HTERT RPE-1 (cell line): Measurements from ENCODE around the gene SSMEM1.
"Not testable (repeated sequence)": the region's sequence is repeated elsewhere in the genome, so short reads cannot be mapped to it uniquely, and the experiment has no call there.

Experiments
- in situ Hi-C: fragments of 300-500 bp; cut with MboI; formaldehyde crosslinking; loops from 4 replicates; pipeline ENCODE4 v1.14.3; 2020; ENCODE audit warnings: low sequenced_read_pairs

Gene SSMEM1

DNA sequence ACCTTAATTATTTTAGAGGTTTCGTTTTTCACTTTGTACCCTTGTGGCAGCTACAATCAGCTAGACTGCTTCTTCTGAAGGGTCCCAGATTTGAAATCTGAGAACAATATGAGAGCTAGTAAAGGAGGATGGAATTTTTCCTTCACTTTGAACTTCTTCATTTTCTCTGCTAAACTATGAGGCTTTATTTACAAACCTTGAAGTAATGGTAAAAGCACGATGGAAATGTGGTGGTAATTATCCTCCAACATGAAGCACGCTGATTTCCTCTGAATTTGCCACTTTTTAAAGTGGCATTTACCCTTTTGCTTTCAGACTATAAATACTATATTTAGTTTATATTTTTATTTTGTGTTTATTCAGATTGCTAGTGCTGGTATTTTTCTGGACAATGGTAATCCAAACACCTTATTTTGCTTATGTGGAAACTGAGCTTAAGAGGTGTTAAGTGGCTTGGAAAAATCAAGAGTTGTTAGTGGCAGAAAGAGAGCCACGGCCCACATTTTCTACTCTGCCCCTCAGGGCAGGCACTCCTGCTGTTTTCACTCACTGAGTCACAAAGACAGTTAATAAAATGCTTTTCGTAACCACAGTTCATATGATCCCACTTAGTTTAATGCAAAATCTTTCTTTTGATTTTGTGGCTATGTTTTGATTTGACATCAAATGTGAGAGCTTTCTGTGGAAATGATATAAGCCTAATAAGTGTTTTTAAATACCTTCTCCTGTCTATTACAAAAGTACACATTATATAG is 2.7 kb downstream of the SSMEM1 start:
- in situ Hi-C loops = no loop called here

DNA sequence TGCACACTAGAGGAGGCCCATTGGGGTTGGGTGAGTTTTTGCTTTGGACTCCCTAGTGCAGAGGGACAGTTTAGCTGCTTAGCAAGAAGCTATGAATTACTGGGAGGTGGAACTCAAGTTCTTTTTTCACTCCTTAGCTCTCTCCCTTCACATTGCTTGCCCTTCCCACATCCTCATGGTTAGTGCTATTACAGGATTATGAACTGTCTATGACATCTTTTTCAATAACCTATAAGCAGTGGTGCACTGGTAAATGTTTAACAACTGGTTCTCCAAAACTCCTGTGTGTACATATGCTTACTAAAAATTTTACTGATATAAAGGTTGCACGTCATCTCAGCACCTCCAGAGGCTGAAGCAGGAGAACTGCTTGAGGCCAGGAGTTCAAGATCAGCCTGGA is 6.2 kb downstream of the SSMEM1 start:
- in situ Hi-C loops = no loop called here

- in situ Hi-C loops = no loop called here
Observed at GRCh38 chr7:130216025-130216424, 8.4 kb downstream of the SSMEM1 start.

DNA sequence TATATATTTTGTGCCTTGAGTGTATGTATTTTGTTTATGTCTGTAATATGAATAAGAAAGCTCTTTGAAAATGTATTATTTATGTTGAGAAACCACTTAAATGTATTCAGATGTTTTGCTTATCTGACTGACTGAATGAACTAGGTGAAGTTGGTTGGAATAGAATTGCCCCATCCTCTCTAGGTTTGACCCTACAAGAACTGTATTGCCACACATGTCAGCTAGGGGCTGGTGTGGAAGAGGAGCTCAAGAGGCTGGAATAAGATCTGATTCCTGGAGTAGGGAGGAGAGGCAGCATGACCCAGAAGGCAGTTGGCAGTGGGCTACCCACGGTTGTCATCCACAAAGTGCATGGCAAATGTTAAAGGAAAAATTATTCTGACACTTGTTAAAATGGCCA is 9.1 kb downstream of the SSMEM1 start:
- in situ Hi-C loops = no loop called here

DNA sequence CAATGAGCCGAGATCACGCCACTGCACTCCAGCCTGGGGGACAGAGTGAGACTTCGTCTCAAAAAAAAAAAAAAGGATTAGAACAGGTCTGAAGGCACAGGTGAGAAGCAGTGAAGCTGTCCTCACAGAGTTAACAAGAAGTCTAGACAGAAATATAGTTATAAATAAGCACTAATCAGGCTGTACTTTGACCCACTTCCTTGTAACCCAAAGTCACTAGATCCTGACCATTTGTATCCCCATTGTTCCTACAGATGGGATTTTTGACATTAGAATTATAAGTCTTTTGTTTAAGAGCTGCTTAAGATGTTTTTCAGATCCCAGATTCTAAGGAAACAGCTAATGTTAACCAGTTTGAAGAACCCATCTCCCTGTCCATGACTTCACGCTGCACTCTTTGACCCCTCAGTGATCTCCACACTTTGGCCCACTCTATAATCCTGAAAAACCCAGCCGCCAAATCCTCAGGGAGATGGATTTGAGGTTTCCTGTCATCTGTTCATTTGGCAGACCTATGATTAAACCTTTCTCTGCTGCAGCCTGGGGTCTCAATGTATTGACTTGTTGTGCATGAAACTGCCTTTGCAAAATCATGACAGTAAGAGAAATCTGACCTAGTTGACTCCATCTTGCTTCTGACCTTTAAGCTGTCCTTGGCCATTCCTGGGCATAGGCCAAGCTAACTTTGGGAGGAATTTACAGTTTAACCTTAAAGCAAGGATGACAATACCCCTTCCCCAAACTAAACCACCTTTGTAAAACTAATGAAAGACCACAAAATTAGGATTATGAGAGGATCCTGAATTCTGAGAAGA is 11.4 kb downstream of the SSMEM1 start:
- in situ Hi-C loops = no loop called here

DNA sequence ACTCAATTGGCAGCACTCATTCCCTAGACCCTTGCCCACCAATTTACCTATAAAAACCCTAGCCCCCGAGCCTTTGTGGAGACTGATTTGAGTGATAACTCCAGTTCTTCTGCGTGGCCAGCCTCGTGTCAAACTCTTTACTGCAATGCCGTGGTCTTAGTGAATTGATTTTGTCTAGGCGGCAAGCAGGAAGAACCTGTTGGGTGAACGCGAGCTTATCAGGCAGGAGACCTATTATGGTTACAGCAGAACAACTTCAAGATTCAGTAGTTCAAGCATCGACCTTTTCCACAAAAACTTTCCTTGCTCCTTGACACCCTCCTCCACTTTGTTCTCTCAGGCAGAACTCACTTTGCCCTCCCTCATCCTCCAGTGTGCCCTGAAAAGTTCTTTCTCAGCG is 12.2 kb downstream of the SSMEM1 start:
- in situ Hi-C loops = no loop called here

GRCh38 chr7:130221746-130222145 is 14.1 kb downstream of the SSMEM1 start:
- in situ Hi-C loops = no loop called here

- in situ Hi-C loops = no loop called here
Observed at GRCh38 chr7:130223646-130224045, 16.0 kb downstream of the SSMEM1 start.

GRCh38 chr7:130224210-130224609 is 16.6 kb downstream of the SSMEM1 start:
- in situ Hi-C loops = no loop called here

DNA sequence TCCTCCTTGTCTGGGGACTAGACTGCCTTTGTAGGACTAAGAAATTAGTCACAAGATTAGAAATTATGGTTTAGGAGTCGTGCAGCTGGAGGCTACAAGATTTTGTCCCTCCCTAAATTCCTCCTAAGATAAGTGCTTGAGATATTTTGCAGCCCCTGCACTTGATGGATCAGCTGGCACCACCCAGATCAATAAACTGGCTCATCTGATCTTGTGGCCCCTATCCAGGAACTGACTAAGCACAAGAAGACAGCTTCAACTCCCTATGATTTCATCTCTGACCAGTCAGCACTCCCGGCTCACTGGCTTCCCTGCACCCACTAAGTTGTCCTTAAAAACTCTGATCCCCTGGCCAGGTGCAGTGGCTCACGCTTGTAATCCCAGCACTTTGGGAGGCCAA is 17.3 kb downstream of the SSMEM1 start:
- in situ Hi-C loops = not testable (repeated sequence)

DNA sequence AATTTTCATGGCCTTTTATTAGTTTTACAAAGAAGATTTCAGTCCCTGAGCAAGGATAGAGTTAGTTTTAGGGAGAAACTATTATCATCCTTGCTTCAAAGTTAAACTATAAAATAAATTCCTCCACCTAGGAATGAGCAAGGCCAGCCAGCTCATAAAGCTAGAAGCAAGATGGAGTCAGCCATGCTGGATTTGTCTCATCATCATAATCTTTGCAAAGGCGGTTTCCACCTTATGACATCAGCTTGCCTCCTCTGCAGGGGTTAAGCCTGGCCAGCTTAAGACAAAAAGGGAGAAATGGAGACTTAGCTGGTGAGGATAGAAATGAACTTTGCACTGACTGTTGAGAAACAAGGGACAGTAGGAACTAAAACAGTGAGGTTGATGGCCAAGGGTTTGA is 18.7 kb downstream of the SSMEM1 start:
- in situ Hi-C loops = no loop called here

DNA sequence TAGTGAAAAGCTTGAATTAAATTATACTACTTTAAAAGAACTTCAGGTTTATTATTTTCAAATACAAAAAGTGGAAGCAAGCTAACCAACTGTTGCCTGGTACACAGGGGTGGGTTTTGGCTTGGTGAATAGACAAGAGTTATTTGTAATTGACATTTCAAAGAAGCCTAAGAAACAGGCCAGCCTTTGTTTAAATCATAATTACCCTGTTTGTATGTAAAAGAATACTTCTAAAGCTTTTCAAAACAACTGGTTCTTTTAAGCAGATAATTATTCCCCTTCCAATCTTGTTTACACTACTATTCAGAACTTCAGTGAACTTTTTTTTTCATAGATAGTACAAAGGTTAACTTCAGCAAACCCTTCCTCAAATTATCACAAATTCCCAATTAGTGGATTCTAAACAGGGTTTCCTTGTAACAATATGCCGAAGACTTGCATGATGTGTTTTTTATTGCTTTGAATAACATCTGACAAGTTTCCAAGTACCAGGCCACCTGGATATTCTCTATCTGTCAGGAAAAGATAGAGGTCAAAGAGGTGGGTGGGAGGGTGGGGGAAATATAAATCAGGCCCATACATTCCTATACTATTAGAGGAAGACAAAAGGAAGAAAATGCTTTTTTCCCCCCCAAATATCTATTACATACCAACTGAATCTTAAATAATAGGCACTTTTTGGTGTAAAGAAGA is 20.4 kb downstream of the SSMEM1 start:
- in situ Hi-C loops = no loop called here

GRCh38 chr7:130228840-130229502 is 21.3 kb downstream of the SSMEM1 start:
- in situ Hi-C loops = no loop called here

DNA sequence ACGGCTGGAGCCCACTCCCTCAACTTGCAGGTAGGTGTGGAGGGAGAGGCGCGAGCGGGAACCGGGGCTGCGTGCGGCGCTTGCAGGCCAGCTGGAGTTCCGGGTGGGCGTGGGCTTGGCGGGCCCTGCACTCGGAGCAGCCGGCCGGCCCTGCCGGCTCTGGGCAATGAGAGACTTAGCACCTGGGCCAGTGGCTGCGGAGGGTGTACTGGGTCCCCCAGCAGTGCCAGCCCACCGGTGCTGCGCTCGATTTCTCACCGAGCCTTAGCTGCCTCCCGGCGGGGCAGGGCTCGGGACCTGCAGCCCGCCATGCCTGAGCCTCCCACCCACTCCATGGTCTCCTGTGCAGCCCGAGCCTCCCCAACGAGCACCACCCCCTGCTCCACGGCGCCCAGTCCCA is 22.3 kb downstream of the SSMEM1 start:
- in situ Hi-C loops = not testable (repeated sequence)

DNA sequence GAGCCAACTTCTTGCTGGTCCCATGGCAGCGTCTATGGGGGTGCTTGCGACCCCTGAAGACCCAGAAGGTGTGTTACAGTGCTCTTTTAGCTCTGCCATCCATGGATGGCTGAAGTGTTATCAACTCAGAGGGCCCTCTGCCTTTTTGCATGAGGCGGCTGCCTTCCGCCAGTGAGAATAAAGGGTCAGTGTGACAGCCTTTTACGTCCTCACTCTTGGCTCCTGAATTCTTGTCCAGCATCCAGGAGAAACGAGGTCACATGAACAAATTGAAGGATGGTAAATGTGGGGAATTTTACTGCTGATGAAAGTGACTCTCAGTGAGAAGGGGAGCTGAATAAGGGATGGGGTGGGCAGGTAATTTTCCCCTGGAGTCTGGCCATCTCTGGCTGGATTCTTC is 24.1 kb downstream of the SSMEM1 start:
- in situ Hi-C loops = no loop called here

DNA sequence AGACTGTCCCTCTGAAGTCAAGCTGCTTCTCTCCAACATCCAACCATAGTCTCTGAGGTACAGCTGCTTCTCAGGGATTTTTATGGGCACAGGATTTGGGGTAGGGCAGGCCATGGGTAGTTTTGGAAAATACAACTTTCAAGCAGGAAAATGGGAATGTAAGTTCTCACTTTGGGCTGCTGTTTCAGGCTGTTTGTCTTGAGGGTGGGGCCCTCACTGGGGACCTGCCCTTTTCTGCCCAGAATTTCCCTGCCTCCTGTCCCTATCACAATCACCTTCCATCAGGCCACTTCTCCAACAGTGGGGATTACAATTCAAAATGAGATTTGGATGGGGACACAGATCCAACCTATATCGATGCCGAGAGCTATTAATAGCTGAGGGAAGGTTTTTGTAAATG is 24.5 kb downstream of the SSMEM1 start:
- in situ Hi-C loops = no loop called here

DNA sequence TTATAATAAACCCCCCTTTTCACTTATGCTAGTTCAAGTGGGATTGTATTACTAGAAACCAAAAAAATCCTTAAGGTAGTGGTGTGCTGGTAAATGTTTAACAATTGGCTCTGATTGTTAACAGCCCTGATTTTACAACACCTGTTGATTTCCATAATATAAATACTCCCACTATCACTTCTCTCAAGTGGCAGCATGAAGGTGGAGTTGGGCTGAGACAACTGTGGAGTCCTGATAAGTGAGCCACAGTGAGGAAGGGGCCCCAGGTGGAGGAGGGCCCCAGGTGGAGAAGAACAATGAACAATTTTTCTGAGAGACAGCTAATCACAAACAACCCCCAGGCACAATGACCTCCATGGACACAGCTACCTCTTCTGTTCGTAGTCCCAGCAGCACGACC is 26.4 kb downstream of the SSMEM1 start:
- in situ Hi-C loops = no loop called here

DNA sequence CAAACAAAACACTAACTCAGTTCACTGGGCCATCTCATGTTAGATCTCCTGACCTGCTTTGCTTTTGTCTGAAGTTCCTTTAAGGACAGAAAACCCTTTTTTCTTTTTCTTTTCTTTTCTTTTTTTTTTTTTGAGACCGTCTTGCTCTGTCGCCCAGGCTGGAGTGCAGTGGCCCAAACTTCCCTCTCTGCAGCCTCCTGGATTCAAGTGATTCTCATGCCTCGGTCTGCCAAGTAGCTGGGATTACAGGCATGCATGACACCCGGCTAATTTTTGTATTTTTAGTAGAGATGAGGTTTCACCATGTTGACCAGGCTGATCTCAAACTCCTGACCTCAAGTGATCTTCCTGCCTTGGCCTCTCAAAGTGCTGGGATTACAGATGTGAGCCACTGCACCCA is 28.7 kb downstream of the SSMEM1 start:
- in situ Hi-C loops = not testable (repeated sequence)

- in situ Hi-C loops = no loop called here
Observed at GRCh38 chr7:130240240-130240639, 32.6 kb downstream of the SSMEM1 start.

- in situ Hi-C loops = no loop called here
Observed at GRCh38 chr7:130242198-130243014, 34.7 kb downstream of the SSMEM1 start.
